Measurements from ENCODE around the gene P3H2.

The P3H2 gene

GRCh38 chr3:190116551-190117067 lies 4.1 kb downstream of the P3H2 start:
- TF ChIP-seq POLR2AphosphoS5 (IDR thresholded peaks at IDR 0.05; ENCODE audit: low read depth, low read length) (no peak), REST (IDR thresholded peaks at IDR 0.05; ENCODE audit: insufficient read depth in 1 of 2, low read depth in 2 of 2, low read length in 2 of 2) (peak; percentile 64 to 85)

GRCh38 chr3:190110826-190111225 lies 9.9 kb downstream of the P3H2 start:
- no peak for TF ChIP-seq FOXP2 (optimal IDR thresholded peaks at IDR 0.05; ENCODE audit: borderline replicate concordance, extremely low read depth, extremely low read length, insufficient read depth)
- TF ChIP-seq POLR2AphosphoS5 (IDR thresholded peaks at IDR 0.05; ENCODE audit: low read depth, low read length), result no peak
- no peak for TF ChIP-seq SIN3A (IDR thresholded peaks at IDR 0.05; ENCODE audit: borderline replicate concordance, insufficient read depth, low read length)
- TF ChIP-seq REST (IDR thresholded peaks at IDR 0.05; ENCODE audit: insufficient read depth in 1 of 2, low read depth in 2 of 2, low read length in 2 of 2), result no peak

GRCh38 chr3:190109441-190109840 lies 11.3 kb downstream of the P3H2 start:
- no peak for TF ChIP-seq SIN3A (IDR thresholded peaks at IDR 0.05; ENCODE audit: borderline replicate concordance, insufficient read depth, low read length)
- no peak for TF ChIP-seq FOXP2 (optimal IDR thresholded peaks at IDR 0.05; ENCODE audit: borderline replicate concordance, extremely low read depth, extremely low read length, insufficient read depth)
- no peak for TF ChIP-seq POLR2AphosphoS5 (IDR thresholded peaks at IDR 0.05; ENCODE audit: low read depth, low read length)
- no peak for TF ChIP-seq TAF1 (IDR thresholded peaks at IDR 0.05; ENCODE audit: borderline replicate concordance, insufficient read depth, low read length)
- no peak for TF ChIP-seq REST (IDR thresholded peaks at IDR 0.05; ENCODE audit: insufficient read depth in 1 of 2, low read depth in 2 of 2, low read length in 2 of 2)

GRCh38 chr3:190108804-190109203 lies 11.9 kb downstream of the P3H2 start:
- TF ChIP-seq TAF1 (IDR thresholded peaks at IDR 0.05; ENCODE audit: borderline replicate concordance, insufficient read depth, low read length), result no peak
- no peak for TF ChIP-seq REST (IDR thresholded peaks at IDR 0.05; ENCODE audit: insufficient read depth in 1 of 2, low read depth in 2 of 2, low read length in 2 of 2)
- TF ChIP-seq SIN3A (IDR thresholded peaks at IDR 0.05; ENCODE audit: borderline replicate concordance, insufficient read depth, low read length), result no peak
- no peak for TF ChIP-seq FOXP2 (optimal IDR thresholded peaks at IDR 0.05; ENCODE audit: borderline replicate concordance, extremely low read depth, extremely low read length, insufficient read depth)
- TF ChIP-seq POLR2AphosphoS5 (IDR thresholded peaks at IDR 0.05; ENCODE audit: low read depth, low read length), result no peak

GRCh38 chr3:190105876-190106275 lies 14.8 kb downstream of the P3H2 start:
- TF ChIP-seq FOXP2 (optimal IDR thresholded peaks at IDR 0.05; ENCODE audit: borderline replicate concordance, extremely low read depth, extremely low read length, insufficient read depth) (no peak), POLR2AphosphoS5 (IDR thresholded peaks at IDR 0.05; ENCODE audit: low read depth, low read length) (no peak), SIN3A (IDR thresholded peaks at IDR 0.05; ENCODE audit: borderline replicate concordance, insufficient read depth, low read length) (no peak), TAF1 (IDR thresholded peaks at IDR 0.05; ENCODE audit: borderline replicate concordance, insufficient read depth, low read length) (no peak), REST (IDR thresholded peaks at IDR 0.05; ENCODE audit: insufficient read depth in 1 of 2, low read depth in 2 of 2, low read length in 2 of 2) (no peak)

Measured in PFSK-1 (cell line).